Measurements from ENCODE around the gene CFAP68.
A peak's percentile ranks its signal among the peaks of the same experiment; 100 is the strongest.
"Not testable (repeated sequence)": the region's sequence is repeated elsewhere in the genome, so short reads cannot be mapped to it uniquely, and the experiment has no call there.

CFAP68 gene

DNA sequence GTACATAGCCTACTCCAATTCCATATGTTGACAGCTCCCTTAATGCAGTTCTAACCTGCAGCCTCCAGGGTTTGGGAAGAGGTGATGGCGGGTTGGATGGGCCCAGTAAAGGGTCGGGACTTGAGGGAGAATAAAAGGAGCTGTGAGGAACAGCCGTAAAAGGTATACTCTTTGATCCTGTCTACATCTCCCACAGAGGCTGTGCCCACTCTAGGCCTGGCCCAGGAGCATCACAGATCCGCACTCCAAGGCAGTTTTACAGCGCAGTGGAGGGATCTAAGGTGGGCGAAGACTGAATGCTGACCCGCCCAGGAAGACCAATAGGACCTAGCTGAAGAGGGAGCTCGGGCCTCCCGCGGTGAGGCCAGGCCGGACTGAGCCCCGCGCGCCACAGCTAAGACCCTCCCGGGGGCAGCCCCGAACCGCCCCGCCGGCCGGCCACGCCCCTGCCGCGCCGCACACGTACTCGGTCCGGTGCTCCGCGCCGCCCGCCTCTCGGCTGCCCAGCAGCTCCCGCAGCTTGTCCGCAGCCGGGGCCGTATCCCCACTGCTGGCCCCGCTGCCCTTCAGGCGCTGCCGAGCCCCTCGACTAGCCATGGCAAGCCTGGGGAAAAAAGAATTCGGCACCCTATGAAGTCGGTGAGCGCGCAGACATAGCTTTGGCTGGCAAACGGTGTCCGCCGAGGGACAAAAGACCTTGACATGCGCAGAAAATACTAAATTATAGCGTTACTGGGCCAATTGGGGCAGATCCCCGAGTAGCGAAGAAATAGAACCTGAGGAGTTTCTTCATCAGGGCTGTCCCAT is 8.3 kb upstream of the CFAP68 start, which contains the start of gene ALG9:
Gene ALG9, minus strand, starts transcription at position 696 of the 807 bp plus-strand sequence. Its CDS starts 99 bp downstream, at position 597.
- peak; percentile 86 for DNase-seq (ENCODE audit: low spot score)

- no peak for DNase-seq (ENCODE audit: low spot score)
Measured at GRCh38 chr11:111871693-111872161, 7.6 kb upstream of the CFAP68 start.

DNA sequence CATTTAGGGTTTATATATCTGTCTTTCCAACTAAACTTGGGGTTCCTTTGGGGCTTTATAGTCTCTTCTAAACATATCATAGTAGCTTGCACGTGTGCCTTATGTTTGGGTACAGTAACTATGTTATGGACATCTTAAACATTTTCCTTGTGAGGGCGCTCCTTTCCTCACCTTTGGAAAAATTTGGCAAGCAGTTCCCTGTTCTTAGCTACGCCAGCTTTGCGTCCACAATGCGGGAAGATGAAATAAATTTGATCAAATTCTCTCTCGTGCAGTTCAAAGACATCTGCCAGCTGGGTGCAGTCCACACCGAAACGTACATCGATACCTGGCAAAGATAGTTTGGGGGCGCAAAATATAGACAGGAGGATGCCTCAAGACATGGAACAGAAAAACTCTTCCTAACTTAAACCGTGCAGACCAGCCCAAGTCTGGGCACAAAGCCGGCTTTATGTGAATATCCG is 924 bp upstream of the CFAP68 start:
- no peak for DNase-seq (ENCODE audit: low spot score)

GRCh38 chr11:111879637-111879960 is 258 bp downstream of the CFAP68 start:
- no peak for DNase-seq (ENCODE audit: low spot score)

DNA sequence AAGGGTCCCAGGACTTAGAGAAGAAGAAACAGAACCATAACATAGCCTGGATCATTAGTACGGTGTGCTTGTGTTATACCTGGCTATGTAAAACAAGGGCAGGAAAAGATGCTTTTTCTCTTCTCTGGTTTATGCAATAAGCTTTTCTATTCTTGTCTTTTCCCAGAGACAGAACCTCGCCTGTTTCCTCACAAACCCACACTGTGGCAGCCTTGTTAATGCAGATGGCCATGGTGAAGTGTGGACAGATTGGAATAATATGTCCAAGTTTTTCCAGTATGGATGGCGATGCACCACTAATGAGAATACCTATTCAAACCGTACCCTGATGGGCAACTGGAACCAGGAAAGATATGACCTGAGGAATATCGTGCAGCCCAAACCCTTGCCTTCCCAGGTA is 2.9 kb downstream of the CFAP68 start:
- DNase-seq (ENCODE audit: low spot score) = no peak

DNA sequence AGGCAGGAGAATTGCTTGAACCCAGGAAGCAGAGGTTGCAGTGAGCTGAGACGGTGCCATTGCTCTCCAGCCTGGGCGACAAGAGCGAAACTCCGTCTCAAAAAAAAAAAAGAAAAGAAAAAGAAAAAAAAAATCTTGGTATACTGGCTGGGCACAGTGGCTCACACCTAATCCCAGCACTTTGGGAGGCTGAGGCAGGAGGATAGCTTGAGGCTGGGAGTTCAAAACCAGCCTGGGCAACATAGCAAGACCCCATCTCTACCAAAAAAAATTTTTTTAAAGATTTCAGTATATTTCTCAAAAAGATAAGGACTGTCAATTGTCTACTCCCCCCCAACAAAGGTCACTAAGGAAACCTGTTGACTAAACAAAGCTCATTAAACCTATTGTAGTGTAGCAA is 5.7 kb downstream of the CFAP68 start:
- DNase-seq (ENCODE audit: low spot score) = not testable (repeated sequence)

GRCh38 chr11:111886032-111886431 is 6.7 kb downstream of the CFAP68 start:
- DNase-seq (ENCODE audit: low spot score) = no peak

DNA sequence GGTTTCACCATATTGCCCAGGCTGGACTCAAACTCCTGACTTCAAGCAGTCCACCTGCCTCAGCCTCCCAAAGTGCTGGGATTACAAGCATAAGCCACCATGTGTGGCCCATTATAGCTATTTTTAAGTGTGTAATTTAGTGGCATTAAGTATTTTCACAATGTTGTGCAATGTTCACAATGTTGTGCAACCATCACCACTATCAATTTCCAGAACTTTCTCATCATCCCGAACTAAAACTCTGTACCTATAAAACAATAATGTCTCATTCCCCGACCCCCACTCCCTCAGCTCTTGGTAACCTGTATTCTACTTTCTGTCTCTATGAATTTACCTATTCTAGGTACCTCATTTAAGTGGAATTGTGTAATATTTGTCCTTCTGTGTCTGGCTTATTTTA is 7.5 kb downstream of the CFAP68 start:
- DNase-seq (ENCODE audit: low spot score) = no peak

GRCh38 chr11:111905411-111905810 is 26.1 kb downstream of the CFAP68 start:
- DNase-seq (ENCODE audit: low spot score) = no peak

GRCh38 chr11:111906680-111907079 is 27.3 kb downstream of the CFAP68 start:
- DNase-seq (ENCODE audit: low spot score) = no peak

GRCh38 chr11:111908639-111909305 is 29.4 kb downstream of the CFAP68 start:
- DNase-seq (ENCODE audit: low spot score) = no peak

DNA sequence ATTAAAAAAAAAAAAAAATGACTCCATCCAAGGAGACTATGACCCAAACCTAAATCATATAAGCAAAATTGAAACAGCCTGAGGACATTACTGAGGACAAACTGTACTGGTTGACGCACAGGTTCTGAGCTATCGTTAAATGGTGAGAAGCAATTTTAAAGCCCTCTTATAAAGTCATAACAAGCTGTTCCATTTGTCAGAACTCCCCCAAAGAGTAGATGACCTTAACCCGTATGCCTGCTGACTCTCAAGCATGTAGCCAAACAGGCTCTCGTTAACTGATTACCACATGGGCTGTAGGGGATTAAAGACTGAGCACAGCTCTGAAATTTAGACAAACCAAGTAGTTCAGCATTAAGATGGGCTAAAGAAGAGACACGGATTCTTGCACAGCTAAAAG is 30.0 kb downstream of the CFAP68 start:
- no peak for DNase-seq (ENCODE audit: low spot score)

- DNase-seq (ENCODE audit: low spot score) = no peak
Measured at GRCh38 chr11:111910676-111911562, 31.6 kb downstream of the CFAP68 start.

DNA sequence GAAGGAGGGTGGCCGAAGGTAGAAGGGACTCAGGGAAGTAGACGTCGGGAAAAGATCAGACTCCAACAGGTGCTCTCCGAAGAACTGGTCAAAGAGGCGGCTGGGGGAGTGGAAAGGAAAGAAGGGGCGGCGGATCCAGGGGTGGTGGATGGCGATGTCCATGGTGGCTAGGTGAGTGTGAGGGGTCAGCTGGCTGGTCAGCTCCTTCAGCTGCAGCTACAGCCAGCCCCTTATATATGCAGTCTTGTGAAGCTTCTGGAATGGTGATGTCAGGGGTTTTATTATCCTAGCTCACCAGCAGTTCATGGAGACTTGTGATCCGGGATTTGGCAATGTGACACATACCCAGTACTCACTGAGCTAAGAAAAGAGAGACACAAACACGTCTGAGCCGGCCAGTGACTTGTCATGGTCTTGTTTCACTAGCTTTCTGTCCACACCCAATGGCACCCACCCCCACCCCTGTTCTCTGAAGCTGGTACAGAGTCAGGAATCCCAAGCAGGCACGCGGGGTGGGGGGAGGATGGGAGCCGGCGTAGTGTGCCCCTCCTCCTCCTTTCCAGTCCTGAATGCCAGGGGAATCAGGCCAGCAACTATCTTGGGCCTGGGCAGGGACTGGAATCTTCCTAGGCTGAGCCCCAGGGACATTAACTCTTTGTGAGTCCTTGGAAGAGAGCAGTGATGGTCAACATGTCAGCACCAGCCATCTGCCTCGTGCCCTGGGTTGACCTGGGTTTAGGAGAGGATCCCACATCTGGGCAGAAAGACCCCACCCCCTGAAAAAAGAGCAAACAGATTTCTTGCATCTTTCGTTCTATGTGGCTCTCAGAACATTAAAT is 32.4 kb downstream of the CFAP68 start, which contains the start of gene CRYAB:
Gene CRYAB, minus strand, starts transcription at position 208 of the 839 bp plus-strand sequence. Its CDS starts 46 bp downstream, at position 162.
- no peak for DNase-seq (ENCODE audit: low spot score)

GRCh38 chr11:111912535-111912934 is 33.2 kb downstream of the CFAP68 start, which contains the start of gene HSPB2:
TSS of gene HSPB2 (plus strand) at chr11:111912734. CDS start at chr11:111912830, 96 bp downstream.
- no peak for DNase-seq (ENCODE audit: low spot score)

GRCh38 chr11:111913031-111913861 is 33.9 kb downstream of the CFAP68 start:
- DNase-seq (ENCODE audit: low spot score) = no peak

GRCh38 chr11:111913997-111914396 is 34.7 kb downstream of the CFAP68 start:
- no peak for DNase-seq (ENCODE audit: low spot score)

DNA sequence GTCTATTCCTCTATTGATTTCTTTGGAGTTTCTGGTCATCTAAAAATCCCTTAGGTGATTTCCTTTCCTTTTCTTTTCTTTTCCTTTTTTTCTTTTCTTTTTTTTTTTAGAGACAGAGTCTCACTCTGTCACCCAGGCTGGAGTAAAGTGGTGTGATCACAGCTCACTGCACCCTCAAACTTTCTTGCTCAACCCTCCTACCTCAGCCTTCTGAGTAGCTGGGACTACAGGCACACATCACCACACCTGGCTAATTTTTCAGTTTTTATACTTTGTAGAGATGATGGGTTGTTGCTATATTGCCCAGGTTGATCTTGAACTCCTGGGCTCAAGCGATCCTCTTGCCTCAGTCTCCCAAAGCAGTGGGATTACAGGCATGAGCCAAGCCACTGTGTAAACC is 37.4 kb downstream of the CFAP68 start:
- no peak for DNase-seq (ENCODE audit: low spot score)

DNA sequence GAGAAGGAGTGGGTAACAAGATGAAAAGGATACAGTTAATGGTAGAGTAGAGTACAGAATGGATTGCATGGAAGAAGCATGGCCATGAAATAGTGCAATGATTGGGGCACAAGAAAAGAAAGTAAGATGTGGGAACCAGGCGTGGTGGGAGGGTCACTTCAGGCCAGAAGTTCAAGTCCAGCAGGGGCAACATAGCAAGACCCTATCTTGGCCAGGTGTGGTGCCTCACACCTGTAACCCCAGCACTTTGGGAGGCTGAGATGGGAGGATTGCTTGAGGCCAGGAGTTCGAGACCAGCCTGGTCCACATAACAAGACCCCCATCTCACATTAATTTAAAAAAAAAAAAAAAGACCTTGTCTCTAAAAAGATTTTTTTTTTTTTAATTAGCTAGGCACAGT is 38.0 kb downstream of the CFAP68 start:
- DNase-seq (ENCODE audit: low spot score) = no peak

- no peak for DNase-seq (ENCODE audit: low spot score)
Measured at GRCh38 chr11:111917788-111918187, 38.4 kb downstream of the CFAP68 start.
